ENCODE data around the gene DYNC2H1. TPM values are rescaled to one million over a fixed set of nuclear protein-coding genes. Genes with fewer than 3 reads are reported as not detected.

The DYNC2H1 gene
- total RNA-seq, 1 donor from 2014 or later: 16.2 TPM

DNA sequence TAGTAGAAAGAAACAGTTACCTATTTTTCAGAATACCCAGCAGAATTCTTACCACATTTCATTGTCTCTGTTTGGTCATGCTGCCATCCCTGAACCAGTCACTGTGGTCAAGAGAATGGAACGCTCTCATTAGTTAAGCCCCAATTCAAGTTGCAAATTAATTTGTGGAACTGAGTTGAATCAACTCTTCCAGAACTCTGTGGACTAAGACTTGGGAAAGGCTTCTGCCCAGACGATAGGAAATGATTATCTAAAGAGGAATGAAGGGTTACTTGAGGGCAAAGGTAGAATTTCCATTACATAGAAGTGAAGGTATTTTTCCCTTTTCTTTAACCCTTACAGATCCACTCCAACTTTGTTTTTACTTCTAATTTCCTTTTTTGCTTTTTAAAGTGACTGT, 286.4 kb downstream of the DYNC2H1 start:
- no peaks in the 10 kb centered on the region for H3K27me3 ChIP-seq
- DNase-seq (no peak), ATAC-seq (no peak)
- no peaks in the 10 kb centered on the region for H3K9me3 ChIP-seq
- TF ChIP-seq, protein P1, sequence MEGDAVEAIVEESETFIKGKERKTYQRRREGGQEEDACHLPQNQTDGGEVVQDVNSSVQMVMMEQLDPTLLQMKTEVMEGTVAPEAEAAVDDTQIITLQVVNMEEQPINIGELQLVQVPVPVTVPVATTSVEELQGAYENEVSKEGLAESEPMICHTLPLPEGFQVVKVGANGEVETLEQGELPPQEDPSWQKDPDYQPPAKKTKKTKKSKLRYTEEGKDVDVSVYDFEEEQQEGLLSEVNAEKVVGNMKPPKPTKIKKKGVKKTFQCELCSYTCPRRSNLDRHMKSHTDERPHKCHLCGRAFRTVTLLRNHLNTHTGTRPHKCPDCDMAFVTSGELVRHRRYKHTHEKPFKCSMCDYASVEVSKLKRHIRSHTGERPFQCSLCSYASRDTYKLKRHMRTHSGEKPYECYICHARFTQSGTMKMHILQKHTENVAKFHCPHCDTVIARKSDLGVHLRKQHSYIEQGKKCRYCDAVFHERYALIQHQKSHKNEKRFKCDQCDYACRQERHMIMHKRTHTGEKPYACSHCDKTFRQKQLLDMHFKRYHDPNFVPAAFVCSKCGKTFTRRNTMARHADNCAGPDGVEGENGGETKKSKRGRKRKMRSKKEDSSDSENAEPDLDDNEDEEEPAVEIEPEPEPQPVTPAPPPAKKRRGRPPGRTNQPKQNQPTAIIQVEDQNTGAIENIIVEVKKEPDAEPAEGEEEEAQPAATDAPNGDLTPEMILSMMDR (IDR thresholded peaks at IDR 0.05): no peak
- intact Hi-C loops (cut with DNase I): no loop called here
- no peak overlapping the region for H3K27ac ChIP-seq
- no peaks in the 10 kb centered on the region for H3K36me3 ChIP-seq
- H3K4me3 ChIP-seq: no peak overlapping the region
- H3K4me1 ChIP-seq: no peaks in the 10 kb centered on the region

DNA sequence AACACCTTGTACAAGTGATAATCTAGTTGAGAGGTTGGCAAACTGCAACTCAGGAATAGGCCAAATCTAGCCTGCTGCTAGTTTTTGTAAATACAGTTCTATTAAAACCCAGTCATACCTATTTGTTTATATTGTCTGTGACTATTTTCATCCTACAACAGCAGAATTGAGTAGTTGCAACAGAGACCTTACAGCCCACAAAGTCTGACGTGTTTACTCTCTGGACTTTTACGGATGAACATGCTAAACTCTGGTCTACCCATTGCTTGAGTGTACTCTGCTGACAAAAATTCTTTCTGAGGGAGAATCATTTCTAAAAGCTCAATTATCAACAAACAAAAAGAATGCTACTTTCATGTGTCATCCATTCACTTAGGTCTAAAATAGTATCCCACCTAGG, 287.0 kb downstream of the DYNC2H1 start:
- no peaks in the 10 kb centered on the region for H3K4me1 ChIP-seq
- H3K27me3 ChIP-seq: no peaks in the 10 kb centered on the region
- TF ChIP-seq, protein P1 (IDR thresholded peaks at IDR 0.05): no peak
- H3K36me3 ChIP-seq: no peaks in the 10 kb centered on the region
- no peak for DNase-seq
- intact Hi-C loops (cut with DNase I): no loop called here
- H3K4me3 ChIP-seq: no peak overlapping the region
- H3K9me3 ChIP-seq: no peaks in the 10 kb centered on the region
- ATAC-seq: no peak
- H3K27ac ChIP-seq: no peak overlapping the region

DNA sequence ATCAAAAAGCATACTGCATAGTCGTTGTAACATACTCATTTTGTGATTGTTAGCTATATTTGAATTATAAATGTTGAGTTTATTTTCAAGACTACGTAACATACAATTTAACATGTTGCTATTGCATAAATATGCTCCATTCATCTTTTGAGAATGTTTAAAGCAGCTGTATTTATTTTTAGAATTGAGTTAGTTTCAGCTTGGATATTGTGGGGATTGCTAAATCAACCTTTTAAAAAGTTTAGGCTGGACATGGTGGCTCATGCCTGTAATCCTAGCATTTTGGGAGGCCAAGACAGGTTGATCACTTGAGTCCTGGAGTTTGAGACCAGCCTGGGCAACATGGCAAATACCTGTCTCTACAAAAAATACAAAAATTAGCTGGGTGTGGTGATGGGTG, 288.1 kb downstream of the DYNC2H1 start:
- TF ChIP-seq, protein P1 (IDR thresholded peaks at IDR 0.05): no peak
- ATAC-seq (no peak), DNase-seq (no peak)
- no peaks in the 10 kb centered on the region for H3K9me3 ChIP-seq
- no peaks in the 10 kb centered on the region for H3K4me1 ChIP-seq
- H3K27me3 ChIP-seq: no peaks in the 10 kb centered on the region
- intact Hi-C loops (cut with DNase I): no loop called here
- no peaks in the 10 kb centered on the region for H3K36me3 ChIP-seq
- H3K27ac ChIP-seq: no peak overlapping the region
- no peak overlapping the region for H3K4me3 ChIP-seq

DNA sequence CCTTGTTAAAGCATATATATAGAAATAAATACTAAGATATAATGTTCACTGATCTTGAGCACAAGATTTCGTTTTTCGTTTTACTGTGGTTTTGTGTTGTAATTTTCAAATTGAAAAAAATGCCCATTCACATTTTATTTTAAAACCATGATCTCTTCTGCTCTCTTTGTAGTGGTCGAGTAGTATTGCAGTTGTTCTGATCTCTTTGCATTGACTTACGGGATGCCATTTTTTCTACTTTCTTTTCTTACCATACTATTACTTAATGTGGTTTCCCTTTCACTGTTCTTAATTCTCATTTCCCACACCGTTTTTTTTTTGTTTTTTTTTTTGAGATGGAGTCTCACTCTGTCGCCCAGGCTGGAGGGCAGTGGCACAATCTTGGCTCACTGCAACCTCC, 289.6 kb downstream of the DYNC2H1 start:
- Histone ChIP-seq H3K9me3 (no peaks in the 10 kb centered on the region), H3K27ac (no peak overlapping the region), H3K4me1 (no peaks in the 10 kb centered on the region), H3K36me3 (no peaks in the 10 kb centered on the region), H3K27me3 (no peaks in the 10 kb centered on the region), H3K4me3 (no peak overlapping the region)
- no peak for DNase-seq
- TF ChIP-seq, protein P1 (IDR thresholded peaks at IDR 0.05): no peak
- intact Hi-C loops (cut with DNase I): no loop called here
- ATAC-seq: no peak

DNA sequence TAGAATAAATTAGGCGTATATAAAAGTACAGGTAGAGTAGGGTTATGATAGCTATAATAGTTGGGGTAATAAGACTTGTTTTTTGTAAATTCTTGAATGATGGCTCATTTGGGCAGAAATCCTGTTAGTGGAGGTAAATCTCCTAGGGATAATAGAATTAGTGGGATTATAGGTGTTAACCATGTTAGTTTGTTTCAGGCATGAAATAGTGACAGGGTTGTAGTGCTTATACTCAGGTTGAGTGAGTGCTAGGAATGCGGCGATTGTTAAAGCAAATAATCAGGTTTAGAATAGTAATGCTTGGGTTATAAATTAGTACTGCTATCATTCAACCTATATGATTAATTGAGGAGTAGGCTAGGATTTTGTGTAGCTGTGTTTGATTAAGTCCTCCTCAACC, 297.1 kb downstream of the DYNC2H1 start:
- DNase-seq: no peak

More for the DNA sequence above, 297.1 kb downstream of the DYNC2H1 start:
- Histone ChIP-seq H3K9me3 (no peaks in the 10 kb centered on the region), H3K27me3 (no peaks in the 10 kb centered on the region), H3K4me3 (no peak overlapping the region), H3K27ac (no peak overlapping the region), H3K4me1 (no peaks in the 10 kb centered on the region), H3K36me3 (no peaks in the 10 kb centered on the region)
- intact Hi-C loops (cut with DNase I): no loop called here
- no peak for ATAC-seq
- TF ChIP-seq, protein P1 (IDR thresholded peaks at IDR 0.05): no peak
